Measurements from ENCODE around the gene SCG5.

Gene SCG5

DNA sequence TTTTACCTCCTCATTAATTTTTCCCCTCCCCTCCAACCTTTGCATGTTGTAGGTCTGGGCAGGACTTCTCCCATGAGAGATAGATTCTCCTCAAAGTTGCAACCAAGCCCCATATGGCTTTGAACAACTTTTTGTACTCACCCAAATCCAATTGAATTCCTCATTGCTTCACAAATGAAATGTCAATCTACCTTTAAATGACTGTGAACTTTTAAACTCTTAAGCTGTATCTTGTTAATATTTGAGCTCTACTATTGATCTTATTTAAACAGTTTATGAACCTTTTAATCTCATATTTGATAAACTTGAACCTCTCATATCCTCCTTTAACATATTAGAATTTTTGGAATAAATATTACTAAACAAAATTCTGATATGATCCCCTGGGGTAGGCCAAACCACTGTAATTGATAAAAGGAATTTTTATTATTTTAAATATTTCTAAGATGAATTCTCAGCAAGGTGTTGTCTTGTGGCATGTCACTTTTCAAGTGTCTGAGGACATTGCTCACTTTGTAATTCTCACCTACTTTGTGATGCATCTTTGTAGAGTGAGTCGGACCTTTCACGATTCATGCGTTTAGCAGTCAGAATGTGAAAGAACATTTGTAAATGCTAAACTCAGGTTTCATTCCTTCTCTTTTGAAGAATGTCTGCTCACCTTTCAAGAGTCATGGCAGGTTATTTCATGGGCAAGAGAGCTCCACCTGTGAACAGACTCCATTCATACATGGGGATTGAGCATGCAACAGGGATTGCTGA, 52.9 kb downstream of the SCG5 start:
- no peak for DNase-seq

DNA sequence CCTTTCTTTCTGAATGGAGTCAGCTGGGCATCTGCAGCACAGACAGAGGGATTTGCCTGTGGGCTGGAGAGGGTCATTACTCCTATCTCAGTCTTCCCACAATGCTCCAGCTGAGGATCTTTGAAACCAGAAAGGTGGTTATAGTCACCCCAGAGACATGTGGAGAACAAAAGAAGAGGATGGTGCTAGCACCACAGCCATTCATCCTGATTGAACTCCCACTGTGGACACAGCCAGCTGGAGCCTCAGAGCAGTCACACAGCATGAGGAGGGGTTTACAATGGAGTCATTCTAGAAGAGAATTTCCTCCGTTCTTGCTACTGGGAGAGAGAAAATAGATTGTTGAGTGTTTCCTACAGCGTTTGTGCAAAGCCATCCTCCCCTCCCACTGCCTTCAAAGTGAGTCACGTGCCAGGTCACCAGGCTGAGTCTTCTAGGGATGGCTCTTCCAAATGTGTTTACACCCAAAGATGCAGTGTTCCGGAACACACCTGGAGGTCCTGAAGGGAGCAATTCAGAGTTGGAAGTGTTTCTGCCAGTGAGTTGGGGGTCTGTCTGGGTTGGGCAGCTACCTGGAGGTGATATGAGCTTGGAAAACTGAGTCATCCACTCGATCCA, 57.4 kb downstream of the SCG5 start:
- DNase-seq: no peak

- DNase-seq: no peak
Observed at GRCh38 chr15:32700501-32701150, 59.1 kb downstream of the SCG5 start.

DNA sequence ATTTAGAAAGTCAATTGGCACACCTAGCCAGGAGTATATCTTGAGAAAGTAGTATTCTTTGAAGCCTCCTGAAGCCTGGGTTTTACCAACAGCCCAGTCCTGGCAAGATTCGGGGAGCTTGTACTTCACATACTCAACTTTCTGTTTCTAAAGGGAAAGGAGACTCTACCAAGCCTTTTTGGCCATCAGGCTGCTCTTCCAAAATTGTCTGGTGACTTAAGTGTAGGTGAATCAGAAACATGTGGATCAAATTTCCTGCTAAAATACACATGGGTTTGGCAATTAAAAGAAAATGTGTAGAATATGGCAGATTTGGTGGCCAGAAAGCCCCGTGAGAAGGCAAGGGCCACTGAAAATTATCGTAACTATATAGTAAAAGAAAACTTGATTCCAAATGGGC, 60.4 kb downstream of the SCG5 start:
- DNase-seq: no peak

GRCh38 chr15:32704395-32704981, 63.0 kb downstream of the SCG5 start:
- no peak for DNase-seq

DNA sequence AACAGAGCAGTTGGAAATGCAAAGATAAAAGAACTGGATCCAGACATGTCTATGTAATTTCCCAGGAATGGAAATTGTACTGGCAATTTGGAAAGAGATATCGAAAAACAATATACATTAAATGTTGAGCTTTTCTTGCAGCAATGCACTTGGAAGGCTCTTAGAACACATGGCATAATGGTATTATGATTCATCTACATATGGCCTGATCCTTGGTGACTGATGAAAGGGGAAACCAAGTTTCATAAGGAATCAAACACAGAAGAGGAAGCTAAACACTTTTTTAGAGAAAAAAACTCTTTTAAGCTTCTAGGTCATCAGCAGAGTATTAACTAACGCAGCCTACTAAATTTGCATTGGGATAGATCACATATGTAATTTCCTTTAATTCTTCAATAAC, 63.9 kb downstream of the SCG5 start:
- peak; percentile 37 for DNase-seq

DNA sequence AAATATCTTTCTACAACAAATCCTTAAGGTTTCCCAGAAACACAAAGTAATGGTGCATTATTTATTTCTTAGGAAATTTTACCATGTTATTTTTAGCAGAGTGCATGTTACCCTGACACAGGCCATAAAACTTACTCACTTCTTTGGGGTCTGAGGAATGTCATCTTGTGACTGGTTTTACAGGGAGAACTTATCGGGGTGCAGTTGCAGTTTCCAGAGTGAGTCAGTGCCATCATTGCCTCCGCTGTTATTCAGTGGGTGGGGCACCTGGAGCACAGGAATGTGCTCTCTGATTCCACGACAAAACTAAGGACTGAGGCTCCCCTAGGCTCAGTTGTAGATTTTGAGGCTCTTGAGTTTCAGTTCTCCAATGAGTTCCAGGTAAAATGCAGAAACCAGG, 65.2 kb downstream of the SCG5 start:
- no peak for DNase-seq

- no peak for DNase-seq
Observed at GRCh38 chr15:32707436-32707835, 65.9 kb downstream of the SCG5 start.

- DNase-seq: no peak
Observed at GRCh38 chr15:32709295-32710033, 68.0 kb downstream of the SCG5 start.

DNA sequence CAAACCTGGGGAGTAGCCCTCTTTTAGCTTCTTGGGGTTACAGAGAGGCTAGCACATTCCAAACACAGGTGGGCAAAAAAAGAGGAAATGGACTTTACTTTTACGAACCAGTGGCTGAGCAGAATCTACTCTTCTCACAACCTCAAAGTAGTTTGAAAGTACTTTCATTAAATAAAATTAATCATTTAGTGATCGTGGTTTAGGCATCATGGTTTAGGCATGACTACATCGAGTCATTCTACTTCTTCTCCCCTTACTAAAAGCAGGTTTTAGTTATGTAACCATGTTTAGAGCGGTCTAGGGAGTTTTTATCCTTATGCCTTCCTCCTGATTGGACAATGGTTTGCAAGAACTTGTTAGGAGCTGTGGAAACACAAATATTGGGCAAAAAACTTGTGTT, 73.8 kb downstream of the SCG5 start:
- DNase-seq: no peak

DNA sequence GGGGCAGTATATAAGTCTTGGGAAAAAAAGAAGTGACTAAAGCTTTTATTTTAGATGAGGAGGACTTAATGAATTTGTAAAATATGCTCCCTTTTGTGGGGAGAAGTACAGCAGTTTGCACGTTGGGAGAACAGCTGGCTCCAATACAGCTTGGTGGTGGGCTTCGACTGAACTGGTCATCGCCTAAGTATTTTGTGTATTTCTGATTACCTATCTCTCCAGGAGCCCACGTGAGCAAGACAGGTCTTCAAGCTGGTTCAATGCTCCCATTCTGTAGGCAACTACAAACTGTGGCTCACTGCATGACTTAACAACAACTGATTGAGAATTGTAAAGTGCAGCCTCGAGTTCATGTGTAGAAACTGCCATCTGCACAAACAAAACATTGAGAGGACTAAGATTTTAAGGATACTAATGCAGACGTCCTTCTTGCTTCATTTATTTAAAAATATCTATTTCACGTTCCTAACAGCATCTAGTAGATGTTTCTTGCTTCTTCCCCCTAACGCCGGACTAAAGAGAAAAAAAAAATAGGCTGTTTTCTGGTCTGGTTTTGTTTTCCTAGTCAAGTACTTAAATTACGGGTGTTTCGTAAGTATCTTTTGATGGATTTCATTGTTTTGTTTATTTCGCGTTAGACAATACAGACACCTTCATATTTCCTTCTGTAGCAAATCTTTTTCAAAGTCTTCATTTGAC, 74.9 kb downstream of the SCG5 start:
- no peak for DNase-seq

DNA sequence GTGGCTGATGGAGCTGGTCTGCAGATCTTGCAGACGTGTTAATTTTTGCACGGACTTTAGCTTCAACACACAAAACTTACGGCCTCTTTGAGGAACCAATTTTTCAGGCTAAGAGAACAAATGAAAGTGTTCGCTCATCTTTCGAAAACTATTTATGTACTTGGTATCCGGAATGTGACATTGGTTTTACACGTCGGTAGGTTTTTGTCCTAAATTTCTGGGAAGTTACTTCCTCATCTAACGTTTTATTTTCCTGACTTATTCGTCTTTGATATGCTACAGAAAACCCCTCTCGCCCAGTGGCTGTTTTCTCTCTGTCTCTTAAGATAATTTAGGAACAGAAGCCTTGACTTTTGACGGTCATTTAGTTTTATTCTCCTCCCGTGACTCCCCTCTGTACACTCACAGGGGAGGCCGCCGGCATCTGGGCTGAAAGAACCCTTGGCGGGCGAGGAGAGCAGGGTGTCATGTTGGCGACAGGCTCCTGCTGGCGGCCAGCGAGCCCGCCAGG, 75.5 kb downstream of the SCG5 start:
- no peak for DNase-seq

GRCh38 chr15:32717426-32718226, 76.1 kb downstream of the SCG5 start, which contains the start of gene GREM1:
Gene GREM1, plus strand, starts transcription at chr15:32718004. Its CDS starts 12,687 bp downstream, at chr15:32730691.
- DNase-seq: no peak

- DNase-seq: no peak
Observed at GRCh38 chr15:32718227-32718820, 76.8 kb downstream of the SCG5 start.

DNA sequence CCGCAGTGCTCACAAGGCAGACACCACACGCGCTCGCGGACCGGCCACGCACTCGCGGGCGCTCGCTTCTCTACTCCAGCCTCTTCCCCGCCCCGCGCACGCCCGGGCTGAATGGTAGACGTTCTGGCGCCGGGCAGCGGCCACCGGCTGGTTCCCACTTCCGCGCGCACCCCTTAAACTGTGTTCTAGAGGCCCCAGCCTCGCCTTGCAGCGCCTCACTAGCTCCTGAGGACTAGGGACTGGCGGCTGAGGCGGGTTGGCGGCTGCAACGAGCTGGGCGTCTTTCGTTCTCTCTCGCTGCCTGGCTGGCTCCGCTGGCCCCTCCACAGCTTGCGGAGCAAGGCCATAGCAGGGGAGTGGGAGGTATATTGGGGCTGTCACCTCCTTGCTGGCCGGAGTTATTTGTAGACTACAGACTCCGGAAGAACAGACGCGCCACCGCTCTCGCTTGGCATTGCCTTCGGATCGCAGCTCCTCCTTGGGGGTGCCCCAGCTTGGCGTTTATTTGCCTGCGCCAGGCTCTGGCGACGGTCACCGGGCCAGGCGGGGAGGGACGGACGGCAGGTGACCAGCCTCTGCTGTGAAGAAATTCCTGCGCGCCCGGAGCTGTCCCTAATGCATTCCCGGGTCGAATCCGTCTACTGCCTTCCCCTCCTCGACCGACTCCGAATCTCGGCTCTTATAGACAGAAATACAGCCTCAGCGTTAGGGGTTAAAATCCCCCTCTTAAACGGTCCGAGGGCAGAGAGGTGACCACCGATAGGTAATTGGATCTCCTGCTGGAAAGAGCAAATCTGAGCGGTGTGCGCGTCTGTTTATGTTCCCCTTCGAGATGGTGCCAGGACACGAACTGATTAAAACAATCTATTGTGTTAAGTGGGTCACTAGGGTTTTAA, 77.6 kb downstream of the SCG5 start:
- DNase-seq: no peak

- no peak for DNase-seq
Observed at GRCh38 chr15:32721596-32721995, 80.1 kb downstream of the SCG5 start.

DNA sequence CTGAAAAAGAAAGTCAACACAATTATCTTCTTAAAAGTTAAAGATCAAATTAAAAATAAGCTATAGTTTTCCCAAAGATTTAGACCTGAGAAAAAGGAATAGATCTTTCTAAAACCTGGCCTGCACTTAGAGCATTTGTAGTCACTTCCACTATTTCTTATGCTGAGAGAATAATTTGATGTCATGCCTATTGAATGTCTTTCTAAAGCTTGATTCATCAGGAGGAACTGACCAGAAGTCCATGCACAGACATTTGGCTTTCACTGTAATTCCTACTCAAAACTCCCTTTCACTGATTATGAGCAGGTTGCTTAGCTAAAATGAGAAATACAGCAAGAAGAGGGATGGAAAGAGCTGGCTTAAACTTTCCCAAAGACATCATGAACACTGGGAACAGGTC, 80.6 kb downstream of the SCG5 start:
- DNase-seq: no peak

DNA sequence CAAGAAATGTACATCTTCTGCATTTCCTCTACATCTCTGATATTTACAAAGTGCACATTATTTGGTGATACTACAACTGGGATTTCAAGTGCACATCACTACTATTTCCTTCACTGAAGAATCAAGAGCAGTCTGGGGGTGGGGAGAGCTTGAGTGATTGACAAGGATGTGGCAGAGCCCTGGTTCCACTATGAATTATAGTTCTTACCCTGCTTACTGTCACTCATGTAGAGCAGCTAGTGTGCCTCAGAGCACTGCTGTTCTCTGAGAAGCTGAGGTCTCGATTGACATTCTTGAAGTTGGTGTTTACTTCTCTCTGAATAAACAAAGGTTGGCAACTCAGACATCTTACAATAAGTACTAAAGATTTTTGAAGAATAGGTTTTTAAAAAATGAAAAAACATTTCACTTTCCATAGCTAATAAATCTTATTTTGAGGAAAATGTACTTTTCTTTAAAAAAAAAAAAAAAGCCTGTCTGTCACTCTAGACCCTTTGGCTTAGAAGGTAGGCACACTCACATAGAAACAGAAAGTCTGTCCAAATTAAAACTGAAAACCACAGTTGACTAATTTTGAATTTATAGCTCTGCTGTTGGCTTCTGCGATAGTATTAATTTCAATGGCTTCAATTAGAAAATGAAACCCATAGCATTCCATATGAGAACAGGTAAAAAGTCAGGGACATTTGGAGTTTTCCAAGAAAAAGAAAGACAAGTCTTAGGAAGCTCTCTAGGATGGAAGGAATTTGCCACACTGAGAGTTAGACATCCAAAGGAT, 81.8 kb downstream of the SCG5 start:
- DNase-seq: no peak
